GM03348 (cell line): ENCODE data around the gene KANSL3.
A peak's percentile ranks its signal among the peaks of the same experiment; 100 is the strongest.
"Not testable (repeated sequence)": the region's sequence is repeated elsewhere in the genome, so short reads cannot be mapped to it uniquely, and the experiment has no call there.

Source experiments
- DNase-seq: peaks from one replicate; pipeline ENCODE4 v3.0.0; 2012; ENCODE audit warnings: low spot score

The KANSL3 gene

DNA sequence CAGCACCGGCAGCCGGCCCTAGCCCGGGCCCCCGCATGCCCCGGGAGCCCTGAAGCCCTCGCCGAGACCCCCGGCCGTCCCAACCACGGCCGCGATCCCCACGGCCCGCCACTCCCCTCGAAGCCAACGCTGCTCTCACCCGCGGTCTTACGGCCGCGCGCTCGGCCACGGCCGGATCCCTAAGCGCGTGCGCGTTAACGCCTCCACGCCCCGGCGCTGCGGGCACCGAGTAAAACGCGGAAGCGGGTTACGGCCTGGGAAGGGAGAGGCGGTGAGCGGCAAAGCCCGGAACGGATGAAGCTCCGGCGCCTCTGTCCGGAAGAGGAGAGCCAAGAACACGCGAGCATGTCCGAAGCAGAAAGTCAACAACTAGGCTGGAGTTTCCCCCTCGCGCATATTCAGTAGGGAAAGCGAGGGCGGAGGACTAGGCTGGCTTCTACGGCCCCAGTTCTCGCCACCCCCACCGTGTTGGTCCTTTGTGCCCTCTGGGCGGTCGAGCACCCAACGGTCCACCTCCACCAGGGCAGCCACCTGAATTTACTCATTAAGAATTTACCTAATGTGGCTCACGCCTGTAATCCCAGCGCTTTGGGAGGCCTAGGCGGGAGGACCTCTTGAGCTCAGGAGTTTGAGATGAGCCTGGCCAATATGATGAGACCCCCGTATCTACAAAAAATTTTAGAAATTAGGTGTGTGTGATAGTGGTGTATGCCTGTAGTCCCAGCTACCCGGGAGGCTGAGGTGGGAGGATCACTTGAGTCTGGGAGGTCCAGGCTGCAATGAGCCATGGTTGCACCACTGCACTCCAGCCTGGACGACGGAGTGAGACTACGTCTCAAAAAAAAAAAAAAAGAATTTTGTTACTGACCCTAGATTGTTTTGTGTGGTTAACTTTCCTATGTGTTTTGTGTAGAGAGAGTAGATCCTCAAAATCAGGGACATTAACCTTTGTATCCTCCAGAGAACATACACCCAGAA lies at the start of gene KANSL3:
Gene KANSL3 (minus strand): TSS at position 169 of the 978 bp plus-strand sequence. CDS start 1,177 bp downstream, outside the sequence.
- DNase-seq: peak; percentile 97

DNA sequence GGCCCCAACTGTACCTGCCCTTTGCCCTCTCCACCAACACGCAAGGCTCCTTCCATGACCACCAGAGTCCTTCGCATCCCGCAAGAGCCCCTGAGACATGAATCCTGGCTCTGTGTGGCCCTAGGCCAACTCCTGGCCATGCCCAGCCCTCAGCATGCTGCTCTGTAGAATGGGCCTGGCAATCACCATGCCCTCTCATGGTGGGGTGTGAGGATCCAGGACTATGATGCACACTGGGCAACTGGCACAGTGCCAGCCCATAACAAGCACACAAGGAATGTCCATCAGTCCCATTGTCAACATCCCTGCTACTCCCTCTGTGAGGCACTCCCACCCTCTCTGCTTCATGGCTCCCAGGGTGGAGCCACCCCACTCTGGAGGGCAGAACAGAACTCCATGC lies 49.2 kb upstream of the KANSL3 start:
- DNase-seq: no peak

DNA sequence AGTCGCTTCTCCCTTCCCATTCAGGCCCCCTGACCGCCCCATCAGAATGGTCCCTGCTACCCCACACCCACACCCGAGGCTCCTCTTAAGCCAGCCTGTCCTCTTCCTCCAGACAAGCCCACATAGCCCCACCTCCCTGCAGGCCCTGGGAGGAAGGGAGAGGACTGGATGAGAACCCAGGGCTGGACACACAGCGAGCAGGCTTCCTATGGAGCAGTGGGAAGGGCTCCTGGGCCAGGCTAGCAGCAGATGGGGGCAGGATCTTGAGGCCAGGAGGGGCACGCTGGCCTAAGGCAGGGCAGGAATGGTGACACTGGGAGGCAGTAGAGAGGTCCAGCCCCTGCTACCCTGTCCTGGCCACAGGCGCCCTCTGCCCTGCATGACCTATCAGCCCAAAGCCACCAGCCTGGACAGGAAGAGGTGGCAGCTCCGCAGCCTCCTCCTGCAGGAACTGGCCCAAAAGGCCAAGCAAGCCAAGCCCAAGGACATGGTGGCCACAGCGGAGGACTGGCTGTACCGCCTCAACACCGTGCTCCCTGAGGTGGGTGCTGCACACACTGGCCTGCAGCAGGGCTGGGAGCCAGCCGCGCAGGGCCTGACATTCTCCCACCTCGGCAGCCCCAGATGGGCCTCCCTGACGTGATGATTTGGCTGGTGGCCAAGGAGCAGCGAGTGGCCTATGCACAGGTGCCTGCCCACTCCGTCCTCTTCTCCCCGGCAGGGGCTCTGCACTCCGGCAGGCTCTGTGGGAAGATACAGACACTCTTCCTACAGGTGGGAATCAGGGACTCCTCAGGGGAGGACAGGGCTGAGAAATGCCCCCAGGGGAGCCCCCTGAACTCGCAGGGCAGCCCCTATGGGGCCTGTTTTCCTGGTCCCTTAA lies 47.7 kb upstream of the KANSL3 start:
- DNase-seq: peak; percentile 9

DNA sequence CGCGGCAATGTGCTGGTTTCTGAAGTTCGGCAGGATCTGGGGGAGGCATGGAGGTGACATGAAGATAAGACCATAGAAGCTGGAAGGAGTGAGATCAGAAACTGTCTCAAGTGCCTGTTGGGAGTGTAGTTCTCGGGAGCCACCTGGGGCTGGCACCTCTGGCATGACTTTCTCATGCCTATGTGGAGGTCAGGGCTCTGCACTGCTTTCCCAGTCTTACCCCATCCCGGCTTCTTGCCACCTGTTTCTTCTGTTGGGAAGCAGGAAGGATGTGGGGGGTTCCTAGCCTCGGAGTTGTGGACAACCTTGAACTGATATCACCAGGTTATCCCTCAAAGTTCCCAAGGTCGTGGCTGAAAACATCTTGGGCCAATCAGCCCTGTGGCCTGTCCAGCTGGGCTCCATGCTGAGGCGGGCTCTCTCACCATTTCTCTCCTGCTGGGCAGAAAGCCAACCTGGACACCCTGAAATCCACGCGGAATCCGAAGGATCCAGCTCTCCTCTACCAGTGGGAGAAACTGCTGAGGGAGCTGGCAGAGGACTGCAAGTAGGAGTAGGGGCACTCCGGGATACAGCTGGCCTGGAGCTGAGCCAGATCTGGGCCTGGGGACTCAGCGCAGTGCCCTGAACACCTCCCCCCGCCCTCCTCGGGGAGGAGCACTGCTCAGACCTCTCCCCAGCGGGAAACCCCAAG lies 46.9 kb upstream of the KANSL3 start:
- DNase-seq: no peak

DNA sequence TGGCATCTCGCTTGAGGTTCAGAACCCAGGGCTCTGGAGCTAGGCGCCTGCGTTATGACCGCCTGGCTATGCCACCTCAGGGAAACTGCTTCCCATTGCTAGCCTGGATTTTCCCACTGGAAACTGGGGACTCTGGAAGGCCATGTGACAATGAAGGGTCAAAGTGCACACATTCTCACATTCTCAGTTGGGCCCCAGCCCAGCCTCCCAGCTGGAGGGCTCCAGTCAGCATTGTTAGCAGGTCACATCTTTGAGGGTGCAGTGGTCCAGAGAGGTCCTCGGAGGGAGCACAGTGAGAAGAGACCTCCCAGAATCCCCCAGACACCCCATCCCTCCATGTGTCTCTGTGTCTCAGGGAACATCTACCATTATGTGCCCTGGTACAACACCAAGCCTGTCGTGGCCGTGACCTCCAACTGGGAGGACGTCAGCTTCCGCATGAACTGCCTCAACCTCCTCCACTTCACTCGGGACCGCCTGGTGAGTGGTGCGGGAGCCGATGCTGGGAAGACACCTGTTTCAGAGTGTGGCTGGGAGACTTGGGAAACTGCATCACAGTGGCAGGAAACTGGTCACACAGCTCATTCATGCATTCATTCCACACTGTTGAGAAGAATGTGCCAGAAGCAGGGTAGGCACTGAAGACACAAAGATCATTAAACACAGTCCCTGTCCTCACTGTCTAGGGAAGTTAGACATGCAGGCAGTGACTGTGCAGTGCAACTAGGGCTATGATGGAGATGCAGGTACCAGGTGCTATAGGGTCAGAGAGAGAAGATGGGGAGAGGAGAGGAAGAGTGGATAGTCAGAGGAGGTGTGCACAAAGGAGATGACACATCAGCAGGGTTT lies 46.1 kb upstream of the KANSL3 start:
- no peak for DNase-seq

DNA sequence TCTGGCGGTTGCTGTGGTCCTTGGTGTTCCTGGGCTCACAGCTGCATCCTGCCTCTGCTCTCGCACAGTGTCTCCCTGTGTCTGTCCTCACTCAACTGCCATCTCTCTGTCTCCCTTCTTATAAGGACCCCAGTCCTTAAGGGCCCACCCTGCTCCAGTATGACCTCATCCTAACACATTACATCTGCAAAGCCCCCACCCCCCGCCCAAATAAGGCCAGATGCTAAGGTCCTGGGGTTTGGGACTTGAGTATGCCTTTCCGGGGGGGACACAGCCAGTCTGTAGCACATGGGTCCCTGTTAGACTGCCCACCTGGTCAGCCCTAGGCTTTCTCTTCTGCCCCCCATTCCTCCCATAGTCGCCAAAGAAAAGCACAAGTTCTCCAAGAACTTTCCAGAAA lies 45.2 kb upstream of the KANSL3 start:
- no peak for DNase-seq

DNA sequence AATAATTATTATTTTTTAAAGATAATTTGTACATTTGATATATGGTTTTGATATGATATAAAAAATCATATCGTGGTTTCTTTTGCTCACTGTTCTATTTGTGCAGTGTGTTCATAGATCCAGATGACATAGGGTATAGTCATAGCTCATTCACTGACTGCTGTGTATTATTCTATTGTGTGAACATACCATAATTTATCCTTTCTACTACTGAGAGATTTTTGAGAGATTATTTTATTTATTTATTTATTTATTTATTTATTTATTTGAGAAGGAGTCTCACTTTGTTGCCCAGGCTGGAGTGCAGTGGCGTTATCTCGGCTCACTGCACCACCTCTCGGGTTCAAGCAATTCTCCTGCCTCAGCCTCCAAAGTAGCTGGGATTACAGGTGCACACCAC lies 43.4 kb upstream of the KANSL3 start:
- no peak for DNase-seq

DNA sequence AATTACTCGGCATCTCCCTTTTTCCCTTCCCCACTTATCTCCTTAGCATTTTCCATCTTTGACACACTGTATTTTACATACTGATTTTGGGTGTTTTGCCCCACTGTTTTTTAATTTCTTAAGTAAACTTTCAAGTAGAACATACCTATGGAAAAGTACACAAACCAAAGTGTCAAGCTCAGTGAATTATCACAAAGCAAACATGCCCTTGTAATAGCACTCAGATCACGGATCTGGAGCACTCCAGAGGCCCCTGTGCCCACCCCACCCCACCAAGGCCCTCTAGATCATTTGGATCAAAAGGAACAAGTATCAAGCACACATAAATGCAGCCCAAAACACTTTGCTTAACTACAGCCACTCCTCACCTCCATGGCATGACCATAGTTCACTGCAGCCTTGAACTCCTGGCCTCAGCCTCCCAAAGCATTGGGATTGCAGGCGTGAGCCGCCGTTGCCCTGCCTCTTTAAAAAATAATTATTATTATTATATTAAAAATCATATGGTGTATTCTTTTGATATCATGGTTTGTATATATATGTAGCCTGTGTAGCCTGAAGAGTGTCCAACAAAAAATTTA lies 42.5 kb upstream of the KANSL3 start:
- DNase-seq: no peak

DNA sequence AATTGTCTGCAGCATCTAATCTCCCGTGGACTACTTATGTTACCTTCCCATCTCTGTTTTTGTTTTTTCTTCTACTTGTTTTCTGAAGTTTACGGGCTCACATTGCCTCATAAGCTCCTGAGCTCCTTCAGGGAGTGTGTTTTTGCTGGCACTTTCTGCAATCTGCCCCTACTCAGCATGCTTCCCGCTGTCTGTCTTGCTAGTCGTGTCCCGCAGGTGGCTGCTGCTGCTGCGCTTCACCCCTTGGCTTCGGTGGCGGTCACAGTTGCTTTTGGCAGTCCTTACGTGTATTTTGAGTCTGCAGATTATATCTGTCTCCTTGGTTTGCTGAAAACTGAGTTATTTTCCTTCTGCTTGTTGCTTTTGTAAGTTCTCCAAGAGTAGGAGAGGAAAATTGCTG lies 41.7 kb upstream of the KANSL3 start:
- DNase-seq: no peak

DNA sequence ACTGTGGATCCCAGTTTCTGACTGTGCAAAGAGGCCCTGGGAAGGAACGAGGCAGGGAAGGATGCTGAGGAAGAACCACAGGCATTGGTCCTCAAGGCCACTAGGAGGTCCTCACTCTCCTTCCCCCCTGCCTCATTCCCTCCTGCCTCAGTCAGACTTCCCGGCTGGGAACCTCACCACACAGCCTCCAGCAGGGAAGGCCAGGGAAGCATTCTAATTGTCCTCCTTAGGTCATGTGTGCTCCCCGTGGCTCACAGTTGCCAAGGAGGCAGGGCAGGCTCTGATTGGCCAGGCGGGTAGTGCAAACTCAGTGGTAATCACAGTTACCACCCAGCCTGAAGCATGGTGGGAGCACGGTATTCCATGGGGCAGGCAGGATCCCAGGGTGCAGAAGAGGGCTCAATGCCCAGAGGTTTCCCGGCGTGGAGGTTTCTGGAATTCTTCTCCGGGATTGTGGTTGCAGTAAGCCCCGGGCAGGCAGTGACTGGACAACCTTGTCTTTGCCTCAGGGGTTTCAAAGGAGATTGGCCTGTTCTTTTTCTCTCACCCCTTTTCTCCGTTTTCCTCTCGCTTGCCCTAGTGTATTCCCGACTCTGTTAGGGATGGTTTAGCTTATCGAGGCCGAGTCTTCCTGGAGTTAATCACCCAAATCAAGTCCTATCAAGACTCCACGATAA lies 31.6 kb upstream of the KANSL3 start:
- DNase-seq: no peak

DNA sequence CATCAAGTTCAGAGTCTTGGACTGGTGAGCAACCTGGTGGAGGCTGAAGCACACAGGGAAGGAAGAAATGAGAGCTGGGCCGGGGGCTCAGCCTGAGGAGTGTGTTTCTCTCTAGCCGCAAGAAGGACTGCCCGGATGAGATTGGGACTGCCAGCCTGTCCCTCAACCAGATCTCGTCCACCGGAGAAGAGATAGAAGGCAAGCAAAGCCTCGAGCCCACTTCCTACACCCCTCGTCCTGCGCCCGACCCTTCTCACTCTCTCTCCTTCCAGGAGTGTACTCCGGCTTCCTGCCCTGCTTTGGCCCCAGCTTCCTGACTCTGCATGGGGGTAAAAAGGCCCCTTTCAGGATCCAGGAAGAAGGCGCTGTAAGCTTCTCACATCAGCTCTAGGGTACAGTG lies 30.7 kb upstream of the KANSL3 start:
- DNase-seq: no peak

DNA sequence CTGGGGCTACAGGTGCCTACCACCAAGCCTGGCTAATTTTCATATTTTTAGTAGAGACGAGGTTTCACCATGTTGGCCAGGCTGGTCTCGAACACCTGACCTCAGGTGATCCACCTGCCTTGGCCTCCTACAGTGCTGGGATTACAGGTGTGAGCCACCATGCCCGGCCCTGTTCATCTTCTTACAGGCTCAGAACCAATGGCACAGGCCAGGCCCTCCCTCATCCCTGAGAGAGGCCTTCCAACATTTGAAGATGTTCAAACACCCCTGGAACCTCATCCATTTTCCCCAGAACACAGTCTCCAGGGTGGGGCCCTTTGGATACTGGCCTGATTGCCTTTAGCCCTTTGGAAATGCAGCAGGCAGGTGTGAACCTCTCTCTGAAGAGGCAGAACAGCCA lies 27.6 kb upstream of the KANSL3 start:
- DNase-seq: not testable (repeated sequence)

DNA sequence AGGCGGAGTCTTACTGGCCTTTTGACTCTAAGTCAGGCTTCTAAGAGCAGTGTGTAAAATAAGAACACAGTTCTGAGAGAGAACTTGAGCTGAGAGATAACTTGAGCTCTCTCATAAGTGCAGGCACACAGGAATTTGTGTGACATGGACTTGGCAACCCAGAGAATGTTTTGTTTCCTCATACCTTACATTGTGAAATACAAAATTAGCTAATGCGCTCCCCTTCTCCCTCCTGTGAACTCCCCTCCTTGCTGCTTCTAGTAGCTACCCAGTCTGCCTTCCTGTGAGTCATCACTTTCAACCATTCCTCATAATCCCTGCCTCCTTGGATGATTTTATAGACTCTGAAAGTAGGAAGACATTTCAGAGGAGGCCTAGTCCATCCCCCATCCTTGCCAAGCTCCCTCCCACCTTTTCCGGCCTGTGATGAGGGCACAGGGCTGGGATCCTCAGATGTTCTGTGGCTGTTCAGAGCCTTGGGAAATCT lies 27.0 kb upstream of the KANSL3 start:
- DNase-seq: peak; percentile 97

DNA sequence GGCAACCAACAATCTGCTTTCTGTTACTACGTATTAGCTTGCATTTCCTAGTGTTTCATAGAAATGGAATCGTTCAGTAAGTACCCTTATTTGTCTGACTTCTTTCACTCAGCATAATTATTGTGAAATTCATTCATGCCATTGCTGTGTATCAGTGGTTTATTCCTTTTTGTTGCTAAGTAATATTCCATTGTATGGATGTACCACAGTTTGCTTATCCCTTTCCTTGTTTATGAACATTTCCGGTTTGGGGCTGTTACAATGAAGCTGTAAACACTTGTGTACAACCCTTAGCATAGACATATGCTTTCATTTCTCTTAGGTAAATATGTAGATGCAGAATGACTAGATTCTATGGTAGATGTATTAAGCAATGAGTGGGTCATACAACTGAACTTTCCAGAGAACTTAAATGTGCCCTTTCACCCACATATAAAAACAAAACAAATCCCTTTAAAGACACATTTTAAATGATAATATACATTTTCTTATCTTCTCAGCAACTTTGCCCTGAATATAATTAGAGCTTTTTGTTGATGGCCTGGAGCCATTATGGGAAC lies 26.3 kb upstream of the KANSL3 start:
- DNase-seq: no peak

DNA sequence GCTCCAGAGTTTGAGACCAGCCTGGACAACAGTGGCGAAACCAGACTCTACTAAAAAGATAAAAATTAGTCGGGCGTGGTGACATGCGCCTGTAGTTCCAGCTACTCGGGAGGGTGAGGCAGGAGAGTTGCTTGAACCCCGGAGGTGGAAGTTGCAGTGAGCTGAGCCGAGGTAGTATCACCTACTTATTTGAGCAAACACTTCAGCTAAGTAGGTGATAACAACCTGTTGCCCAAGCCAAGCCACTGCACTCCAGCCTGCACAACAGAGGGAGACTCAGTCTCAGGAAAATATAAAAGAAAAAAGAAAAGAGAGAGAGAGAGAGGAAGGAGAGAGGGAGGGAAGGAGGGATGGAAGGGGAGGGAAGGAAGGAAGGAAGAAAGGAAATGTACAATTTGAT lies 25.7 kb upstream of the KANSL3 start:
- DNase-seq: no peak

DNA sequence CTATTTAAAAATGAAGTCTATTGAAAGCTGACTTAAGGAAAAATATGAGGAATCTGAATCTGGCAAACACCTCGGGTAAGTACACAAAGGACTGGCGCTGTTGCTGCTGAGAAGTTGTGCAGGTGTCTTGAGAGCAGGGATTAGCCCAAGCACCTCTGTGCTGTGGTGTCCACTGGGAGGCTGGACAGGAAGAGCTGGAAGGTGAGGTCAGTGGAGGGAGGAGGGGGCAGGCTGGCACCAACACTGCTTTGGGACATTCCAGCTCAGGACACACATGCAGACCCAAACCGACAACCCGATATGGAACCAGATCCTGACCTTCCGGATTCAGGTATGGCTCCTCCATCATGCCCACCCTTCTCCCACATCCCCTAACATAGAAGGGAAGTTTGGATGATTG lies 25.1 kb upstream of the KANSL3 start:
- no peak for DNase-seq

DNA sequence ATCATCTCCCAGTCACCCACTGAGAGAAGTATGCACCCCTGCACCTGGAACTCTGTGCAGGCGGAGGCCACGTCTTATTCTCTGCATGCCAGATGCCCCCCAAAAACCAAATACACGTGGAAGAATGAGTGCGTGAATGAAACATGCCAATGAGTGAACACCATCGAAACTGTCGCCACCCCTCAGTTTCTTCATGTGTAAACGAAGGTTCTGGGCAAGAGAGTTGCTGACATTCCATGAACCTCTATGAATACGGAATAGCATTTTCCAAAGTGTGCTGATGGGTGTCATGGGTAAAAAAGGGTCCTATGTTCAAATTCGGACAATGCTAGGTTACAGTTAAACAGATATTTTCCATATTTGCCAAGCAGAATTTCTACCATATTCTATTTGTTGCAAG lies 24.2 kb upstream of the KANSL3 start:
- no peak for DNase-seq

DNA sequence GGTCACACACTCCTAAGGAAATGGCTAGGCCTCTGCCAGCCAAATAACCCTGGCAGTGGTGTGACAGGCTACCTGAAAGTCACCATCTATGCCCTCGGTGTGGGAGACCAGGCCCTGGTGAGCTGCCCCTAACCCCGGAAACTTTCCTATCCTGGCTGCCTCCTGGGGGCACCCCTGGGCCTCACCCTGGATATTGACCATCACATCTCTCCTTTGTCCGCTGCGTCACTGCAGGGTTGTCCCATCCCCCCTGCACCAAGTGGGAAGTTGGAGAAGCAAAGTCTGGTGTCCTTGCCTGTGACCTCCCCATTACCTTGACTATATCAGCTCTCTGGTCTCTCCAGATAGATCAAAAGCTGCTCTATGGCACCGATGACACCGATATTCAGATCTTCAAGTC lies 23.2 kb upstream of the KANSL3 start:
- no peak for DNase-seq

DNA sequence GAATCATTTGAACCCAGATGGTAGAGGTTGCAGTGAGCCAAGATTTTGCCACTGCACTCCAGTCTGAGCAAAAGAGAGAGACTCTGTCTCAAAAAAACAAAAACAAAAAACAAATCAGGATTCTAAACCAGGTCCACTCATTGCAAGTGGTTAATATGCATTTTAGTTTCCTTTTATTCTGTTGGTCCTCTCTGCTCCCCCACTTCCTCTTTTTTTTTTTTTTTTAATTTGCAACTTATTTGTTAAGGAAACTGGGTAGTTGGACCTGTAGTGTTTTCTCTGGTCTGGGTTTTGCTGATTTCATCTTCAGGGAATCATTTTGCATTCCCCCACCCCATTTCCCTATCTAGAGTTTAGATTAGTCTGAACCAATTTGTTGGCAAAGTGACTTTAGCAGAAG lies 18.4 kb upstream of the KANSL3 start:
- DNase-seq: no peak

DNA sequence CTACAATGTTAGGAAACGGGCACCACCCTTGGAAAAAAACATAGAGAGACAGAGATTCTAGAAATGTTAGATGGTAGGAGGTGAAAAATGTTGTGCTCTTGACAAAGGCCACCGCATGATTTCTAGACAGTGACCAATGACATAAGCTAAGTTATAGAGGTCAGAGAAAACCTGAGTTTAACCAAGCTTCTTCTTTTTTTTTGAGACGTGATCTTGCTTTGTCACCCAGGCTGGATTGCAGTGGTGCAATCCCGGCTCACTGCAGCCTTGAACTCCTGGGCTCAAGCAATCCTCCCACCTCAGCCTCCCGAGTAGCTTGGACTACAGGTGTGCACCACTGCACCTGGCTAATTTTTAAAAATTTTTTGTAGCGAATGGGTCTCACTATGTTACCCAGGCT lies 17.4 kb upstream of the KANSL3 start:
- no peak for DNase-seq
